GM23338 (cell line): ENCODE results near the gene TRUB2. TPM values are rescaled to one million over a fixed set of nuclear protein-coding genes. Genes with fewer than 3 reads are reported as not detected.
A peak's percentile ranks its signal among the peaks of the same experiment; 100 is the strongest.

Experiments used
- ATAC-seq: fragments of 200-7000 bp; cut with Tn5 transposase; 3 replicates; pipeline ENCODE4 v1.9.1; 2020
- DNase-seq: peaks from one replicate; pipeline ENCODE4 v3.0.0-alpha.2; 2015; ENCODE audit warnings: low spot score
- H2AFZ ChIP-seq: fragments of 200-600 bp; sonication (generic); 2 replicates; pipeline ENCODE4 v1.8.0; 2016; ENCODE audit warnings: antibody characterized with exemption, mild to moderate bottlenecking, moderate library complexity
- H3F3A ChIP-seq: fragments of 200-600 bp; sonication (generic); replicated peaks from 2 replicates; pipeline ENCODE4 v1.8.0; 2017; ENCODE audit warnings: antibody characterized with exemption, mixed run types, low read depth
- H3K27ac ChIP-seq: fragments of 200-600 bp; sonication (generic); 2 replicates; pipeline ENCODE4 v1.6.1; 2016; ENCODE audit warnings: low read depth
- H3K27me3 ChIP-seq: fragments of 200-600 bp; sonication (generic); 2 replicates; pipeline ENCODE4 v1.8.0; 2016; ENCODE audit warnings: mild to moderate bottlenecking, mixed run types, moderate library complexity; ENCODE audit not compliant: insufficient read depth
- H3K36me3 ChIP-seq: fragments of 200-600 bp; sonication (generic); 2 replicates; pipeline ENCODE4 v1.8.0; 2016; ENCODE audit warnings: mild to moderate bottlenecking; ENCODE audit not compliant: insufficient read depth
- H3K4me1 ChIP-seq: fragments of 200-600 bp; sonication (generic); 2 replicates; pipeline ENCODE4 v1.8.0; 2016; ENCODE audit warnings: mild to moderate bottlenecking, moderate library complexity; ENCODE audit not compliant: insufficient read depth
- H3K4me2 ChIP-seq: fragments of 200-600 bp; sonication (generic); 2 replicates; pipeline ENCODE4 v1.7.1; 2017; ENCODE audit warnings: mixed run types
- H3K4me3 ChIP-seq: fragments of 200-600 bp; sonication (generic); 2 replicates; pipeline ENCODE4 v1.6.1; 2016; ENCODE audit warnings: mixed run types
- H3K79me2 ChIP-seq: fragments of 200-600 bp; sonication (generic); replicated peaks from 2 replicates; pipeline ENCODE4 v1.8.0; 2017; ENCODE audit warnings: mild to moderate bottlenecking; ENCODE audit not compliant: insufficient read depth
- H3K9me2 ChIP-seq: fragments of 200-600 bp; sonication (generic); 2 replicates; pipeline ENCODE4 v1.8.0; 2017; ENCODE audit not compliant: insufficient read depth
- H4K20me1 ChIP-seq: fragments of 200-600 bp; sonication (generic); replicated peaks from 2 replicates; pipeline ENCODE4 v1.8.0; 2017; ENCODE audit warnings: mild to moderate bottlenecking; ENCODE audit not compliant: insufficient read depth
- H3K27ac Mint-ChIP-seq: 2 replicates; pipeline ENCODE4 v1.8.0; 2020; ENCODE audit warnings: inconsistent platforms, mild to moderate bottlenecking, moderate library complexity, mixed read lengths
- H3K27me3 Mint-ChIP-seq: 3 replicates; pipeline ENCODE4 v1.8.0; 2022; ENCODE audit warnings: low read depth, mild to moderate bottlenecking, moderate library complexity, mixed read lengths, inconsistent platforms; ENCODE audit not compliant: insufficient read depth, poor library complexity
- H3K36me3 Mint-ChIP-seq: 3 replicates; pipeline ENCODE4 v1.8.0; 2021; ENCODE audit warnings: low read depth, mild to moderate bottlenecking, inconsistent platforms, moderate library complexity, mixed read lengths
- H3K4me1 Mint-ChIP-seq: 3 replicates; pipeline ENCODE4 v1.8.0; 2020; ENCODE audit warnings: mild to moderate bottlenecking, inconsistent platforms, mixed read lengths
- H3K4me3 Mint-ChIP-seq: 3 replicates; pipeline ENCODE4 v1.8.0; 2021; ENCODE audit warnings: moderate library complexity, mild to moderate bottlenecking, inconsistent platforms, mixed read lengths
- H3K9me3 Mint-ChIP-seq: 3 replicates; pipeline ENCODE4 v1.8.0; 2020; ENCODE audit warnings: moderate library complexity, mild to moderate bottlenecking, inconsistent platforms, mixed read lengths
- CREB1 ChIP-seq: fragments of 250-450 bp; sonication (Bioruptor Pico); IDR thresholded peaks from 2 replicates; pipeline ENCODE4 v1.5.0; 2020; ENCODE audit warnings: low read depth, mild to moderate bottlenecking, moderate library complexity
- CTCF ChIP-seq, 2 experiments: fragments of 200-600 bp in 1 of 2; sonication (generic) in 1 of 2; conservative IDR thresholded peaks; 2 replicates each; pipeline versions ENCODE4 v1.5.1 to v1.6.1; 2016 to 2017; ENCODE audit warnings: antibody characterized with exemption in 2 of 2, low read depth in 2 of 2, mild to moderate bottlenecking in 2 of 2, moderate library complexity in 1 of 2
- ETS1 ChIP-seq: IDR thresholded peaks from 2 replicates; pipeline ENCODE4 v1.6.1; 2016; ENCODE audit warnings: antibody characterized with exemption
- EZH2 ChIP-seq: fragments of 200-600 bp; sonication (generic); IDR thresholded peaks from one replicate; pipeline ENCODE4 v1.8.0; 2017; ENCODE audit warnings: antibody characterized with exemption, mild to moderate bottlenecking, low read depth; ENCODE audit not compliant: unreplicated experiment
- EZH2phosphoT487 ChIP-seq: fragments of 200-600 bp; sonication (generic); IDR thresholded peaks from one replicate; pipeline ENCODE4 v1.8.1; 2018; ENCODE audit warnings: antibody characterized with exemption; ENCODE audit not compliant: unreplicated experiment
- JUNB ChIP-seq: IDR thresholded peaks from one replicate; pipeline ENCODE4 v1.6.1; 2016; ENCODE audit warnings: antibody characterized with exemption; ENCODE audit not compliant: unreplicated experiment
- POLR2AphosphoS5 ChIP-seq: IDR thresholded peaks from 2 replicates; pipeline ENCODE4 v1.6.1; 2016; ENCODE audit warnings: antibody characterized with exemption, low read depth
- REST ChIP-seq: IDR thresholded peaks from one replicate; pipeline ENCODE4 v1.6.1; 2018; ENCODE audit warnings: antibody characterized with exemption; ENCODE audit not compliant: unreplicated experiment
- STAT1 ChIP-seq: IDR thresholded peaks from one replicate; pipeline ENCODE4 v1.6.1; 2016; ENCODE audit warnings: antibody characterized with exemption; ENCODE audit not compliant: unreplicated experiment
- ZNF331 ChIP-seq: fragments of 250-450 bp; sonication (Bioruptor Pico); IDR thresholded peaks from 2 replicates; pipeline ENCODE4 v1.5.0; 2020; ENCODE audit warnings: low read depth, mild to moderate bottlenecking, moderate library complexity
- polyA plus RNA-seq: library from polyadenylated mRNA; unstranded; fragments of >200 nt; fragmentation: Nextera tagmentation; extraction: Ambion mirVana; gene quantifications from 2 replicates; pipeline ENCODE4 v1.2.1, GENCODE V29; 2016
- total RNA-seq: library from RNA; depleted of rRNA; stranded (reverse); fragments of >200 nt; shearing (Covaris generic); gene quantifications from 2 replicates; pipeline ENCODE4 v1.2.3, GENCODE V29; 2014

The TRUB2 gene
- total and polyA plus RNA-seq, 2 experiments from 2014 or later = 15.4 to 31.4 TPM

GRCh38 chr9:128362774-128363173, 40.5 kb upstream of the TRUB2 start (continued):
- TF ChIP-seq REST (no peak), POLR2AphosphoS5 (no peak), JUNB (no peak), EZH2phosphoT487 (no peak), CREB1 (CRISPR knock-in tag) (no peak), ETS1 (no peak), ZNF331 (CRISPR knock-in tag) (no peak)

- H3K36me3 ChIP-seq = no peaks in the 10 kb centered on the region
- Mint-ChIP-seq H3K4me3 (peak overlapping the region; percentile 30; the same call in 1 of the 3 replicates), H3K4me1 (peaks cover 28% of the 10 kb centered on the region), H3K27me3 (peaks cover 56% of the 10 kb centered on the region), H3K27ac (no peak overlapping the region), H3K9me3 (peaks cover 6% of the 10 kb centered on the region; the same call in 2 of the 3 replicates), H3K36me3 (no peaks in the 10 kb centered on the region; the same call in 2 of the 3 replicates)
- ATAC-seq = peak; percentile 66
- peak overlapping the region; percentile 73 for H3K4me2 ChIP-seq
- H3K27ac ChIP-seq = no peak overlapping the region
- peaks cover 33% of the 10 kb centered on the region for H3K4me1 ChIP-seq
- H4K20me1 ChIP-seq = peaks cover 5% of the 10 kb centered on the region; the same call in 1 of the 2 replicates
- peak; percentile 93 for DNase-seq
- peaks cover 56% of the 10 kb centered on the region for H3K27me3 ChIP-seq
- no peaks in the 10 kb centered on the region for H3K79me2 ChIP-seq
- peak overlapping the region; percentile 36; the same call in 1 of the 2 replicates for H3K4me3 ChIP-seq
- TF ChIP-seq EZH2phosphoT487 = no peak
- no peak for TF ChIP-seq REST
- TF ChIP-seq STAT1 = no peak
- TF ChIP-seq ETS1 = no peak
- TF ChIP-seq ZNF331 (CRISPR knock-in tag) = no peak
- TF ChIP-seq CTCF (conservative IDR thresholded peaks at IDR 0.05; ENCODE audit: low read depth in 2 of 2) = peak; percentile 82 to 96
- no peak for TF ChIP-seq EZH2
- no peaks in the 10 kb centered on the region for H3K9me2 ChIP-seq
- no peak overlapping the region for H2AFZ ChIP-seq
- peaks cover 11% of the 10 kb centered on the region for H3F3A ChIP-seq
These were observed 39.9 kb upstream of the TRUB2 start for GRCh38 chr9:128361986-128362646.
